ENCODE results near the gene VEGFD.

The VEGFD gene

GRCh38 chrX:15391850-15392249 lies 7.6 kb upstream of the VEGFD start:
- TF ChIP-seq ZBTB10 (tag by site-specific recombination; IDR thresholded peaks at IDR 0.05) (no peak), SETDB1 (IDR thresholded peaks at IDR 0.05; ENCODE audit: insufficient read length, low read length) (no peak), ZNF521 (tag by site-specific recombination; IDR thresholded peaks at IDR 0.05) (no peak), PBX3 (CRISPR knock-in tag; IDR thresholded peaks at IDR 0.05) (no peak), ZNF777 (tag by site-specific recombination; IDR thresholded peaks at IDR 0.05; ENCODE audit: borderline replicate concordance) (no peak), ZNF362 (tag by site-specific recombination; IDR thresholded peaks at IDR 0.05) (no peak)
- Histone ChIP-seq H3K4me3 (ENCODE audit: low read depth, low read length) (no peak overlapping the region), H3K27ac (ENCODE audit: extremely low read depth, low read depth, low read length) (no peak overlapping the region), H3K4me1 (ENCODE audit: control insufficient read depth, insufficient read depth, low read length) (no peaks in the 10 kb centered on the region), H3K36me3 (ENCODE audit: control insufficient read depth in 2 of 2, insufficient read depth in 1 of 2, low read length in 2 of 2) (peaks cover 0 to 7% of the 10 kb centered on the region in 2 experiments; a peak in 1 of 3 replicates), H3K9me3 (ENCODE audit: control insufficient read depth, insufficient read depth, low read depth, low read length) (no peaks in the 10 kb centered on the region)
- ChIA-PET POLR2A (no interaction called here), CTCF (interaction anchor here (1.0 to 2.5 kb wide), 2 partner anchors 10 to 43 kb away, joined by 3 to 6 read pairs; no protein-coding TSS in a partner anchor)

GRCh38 chrX:15382813-15383212 lies 1.4 kb downstream of the VEGFD start:
- no peak for TF ChIP-seq EGR2 (tag by site-specific recombination; IDR thresholded peaks at IDR 0.05; ENCODE audit: low read depth)
- TF ChIP-seq ZBTB49 (tag by site-specific recombination; IDR thresholded peaks at IDR 0.05; ENCODE audit: low read depth) = no peak
- no peak for TF ChIP-seq ZNF280C (tag by site-specific recombination; IDR thresholded peaks at IDR 0.05)
- no peak for TF ChIP-seq ZNF16 (tag by site-specific recombination; IDR thresholded peaks at IDR 0.05; ENCODE audit: low read depth)
- TF ChIP-seq ZNF155 (tag by site-specific recombination; IDR thresholded peaks at IDR 0.05) = no peak
- no peak for TF ChIP-seq ZSCAN23 (tag by site-specific recombination; IDR thresholded peaks at IDR 0.05)
- no peak overlapping the region for H3K27ac ChIP-seq (ENCODE audit: extremely low read depth, low read depth, low read length)
- H3K9me3 ChIP-seq (ENCODE audit: control insufficient read depth, insufficient read depth, low read depth, low read length) = no peaks in the 10 kb centered on the region
- H3K36me3 ChIP-seq (ENCODE audit: control insufficient read depth in 2 of 2, insufficient read depth in 1 of 2, low read length in 2 of 2) = no peaks in the 10 kb centered on the region
- POLR2A ChIA-PET = no interaction called here
- CTCF ChIA-PET = interaction anchor here (0.6 to 3.0 kb wide), 15 partner anchors 16 to 1852 kb away, joined by 3 to 33 read pairs (median 4); no protein-coding TSS in a partner anchor
- H3K4me1 ChIP-seq (ENCODE audit: control insufficient read depth, insufficient read depth, low read length) = no peaks in the 10 kb centered on the region; the same call in 1 of the 2 replicates
- no peak overlapping the region for H3K4me3 ChIP-seq (ENCODE audit: low read depth, low read length)

Measured in HEK293 (cell line).